Measurements from ENCODE around the gene C11orf54. TPM values are rescaled to one million over a fixed set of nuclear protein-coding genes. Genes with fewer than 3 reads are reported as not detected.

Gene C11orf54
- total RNA-seq, 1 donor from 2014 or later = 35.4 TPM

GRCh38 chr11:93718057-93718563, 23.4 kb upstream of the C11orf54 start:
- no peak for TF ChIP-seq CTCF (IDR thresholded peaks at IDR 0.05; ENCODE audit: borderline replicate concordance)
- no peaks in the 10 kb centered on the region for H3K9me3 ChIP-seq (replicated peaks)
- no peak overlapping the region for H3K4me3 ChIP-seq
- H3K27me3 ChIP-seq (ENCODE audit: low read depth) = no peaks in the 10 kb centered on the region
- DNase-seq = no peak
- peaks cover 21% of the 10 kb centered on the region for H3K4me1 ChIP-seq
- intact Hi-C loops (cut with micrococcal nuclease) = no loop called here
- peaks cover 25% of the 10 kb centered on the region for H3K36me3 ChIP-seq
- no peak overlapping the region for H3K27ac ChIP-seq (replicated peaks)

- no peak for DNase-seq
- Histone ChIP-seq H3K4me1 (peaks cover 21% of the 10 kb centered on the region), H3K27me3 (ENCODE audit: low read depth) (no peaks in the 10 kb centered on the region), H3K27ac (replicated peaks) (no peak overlapping the region), H3K36me3 (peaks cover 30% of the 10 kb centered on the region), H3K9me3 (replicated peaks) (no peaks in the 10 kb centered on the region), H3K4me3 (no peak overlapping the region)
- no peak for TF ChIP-seq CTCF (IDR thresholded peaks at IDR 0.05; ENCODE audit: borderline replicate concordance)
- intact Hi-C loops (cut with micrococcal nuclease) = no loop called here
Measured at GRCh38 chr11:93719310-93719709, 22.2 kb upstream of the C11orf54 start.

- Histone ChIP-seq H3K4me1 (peaks cover 19% of the 10 kb centered on the region), H3K9me3 (replicated peaks) (no peaks in the 10 kb centered on the region), H3K4me3 (no peak overlapping the region), H3K27me3 (ENCODE audit: low read depth) (no peaks in the 10 kb centered on the region), H3K36me3 (peaks cover 36% of the 10 kb centered on the region), H3K27ac (replicated peaks) (no peak overlapping the region)
- intact Hi-C loops (cut with micrococcal nuclease) = no loop called here
- TF ChIP-seq CTCF (IDR thresholded peaks at IDR 0.05; ENCODE audit: borderline replicate concordance) = no peak
- DNase-seq = no peak
Measured at GRCh38 chr11:93720522-93720921, 20.9 kb upstream of the C11orf54 start.

- Histone ChIP-seq H3K27ac (replicated peaks) (no peak overlapping the region), H3K9me3 (replicated peaks) (no peaks in the 10 kb centered on the region), H3K36me3 (peaks cover 65% of the 10 kb centered on the region), H3K4me1 (no peaks in the 10 kb centered on the region), H3K4me3 (no peak overlapping the region), H3K27me3 (ENCODE audit: low read depth) (no peaks in the 10 kb centered on the region)
- DNase-seq = no peak
- no peak for TF ChIP-seq CTCF (IDR thresholded peaks at IDR 0.05; ENCODE audit: borderline replicate concordance)
- intact Hi-C loops (cut with micrococcal nuclease) = no loop called here
Measured at GRCh38 chr11:93724089-93724488, 17.4 kb upstream of the C11orf54 start.

- Histone ChIP-seq H3K9me3 (replicated peaks) (no peaks in the 10 kb centered on the region), H3K36me3 (peaks cover 90% of the 10 kb centered on the region), H3K4me1 (no peaks in the 10 kb centered on the region), H3K4me3 (no peak overlapping the region), H3K27ac (replicated peaks) (no peak overlapping the region), H3K27me3 (ENCODE audit: low read depth) (no peaks in the 10 kb centered on the region)
- TF ChIP-seq CTCF (IDR thresholded peaks at IDR 0.05; ENCODE audit: borderline replicate concordance) = no peak
- intact Hi-C loops (cut with micrococcal nuclease) = no loop called here
- no peak for DNase-seq
Measured at GRCh38 chr11:93727985-93728791, 13.3 kb upstream of the C11orf54 start.
